ENCODE data around the gene BRIP1. TPM values are rescaled to one million over a fixed set of nuclear protein-coding genes. Genes with fewer than 3 reads are reported as not detected.
"Not testable (repeated sequence)": the region's sequence is repeated elsewhere in the genome, so short reads cannot be mapped to it uniquely, and the experiment has no call there.

BRIP1 gene
- polyA plus RNA-seq, 2 of the 4 experiments (the other 2 are of a cell fraction) = 8.0 to 11.5 TPM

- DNase-seq (ENCODE audit: low read depth in 1 of 2, low spot score in 1 of 2) = peak in 1 of 2 experiments; percentile 15
Observed at GRCh38 chr17:61885865-61886264, 22.5 kb upstream of the BRIP1 start.

DNA sequence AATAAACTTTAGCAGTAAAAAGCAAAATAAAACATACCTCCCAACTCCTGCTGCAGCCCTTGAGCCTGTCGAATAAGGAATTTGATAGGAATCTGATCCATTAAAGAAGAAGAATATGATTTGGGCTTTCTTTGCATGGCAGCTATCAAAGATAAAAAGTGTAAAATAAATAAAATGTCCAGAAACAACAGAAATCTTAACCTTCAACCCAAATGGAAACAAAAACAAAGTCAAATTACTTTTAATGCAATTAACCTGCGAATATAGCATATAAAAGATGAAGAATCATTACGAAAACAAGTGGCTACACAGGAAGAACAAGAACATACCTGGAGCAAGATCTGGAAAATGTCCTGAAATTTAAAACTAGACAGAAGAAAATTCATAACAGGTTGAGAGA, 21.5 kb upstream of the BRIP1 start:
- TF ChIP-seq CBX2 (IDR thresholded peaks at IDR 0.05; ENCODE audit: borderline replicate concordance, low read depth) (no peak), PHF8 (IDR thresholded peaks at IDR 0.05; ENCODE audit: borderline replicate concordance, low read depth) (no peak), ZFP36 (IDR thresholded peaks at IDR 0.05; ENCODE audit: borderline replicate concordance, partially characterized antibody) (no peak), CEBPB (IDR thresholded peaks at IDR 0.05) (no peak), CHD2 (IDR thresholded peaks at IDR 0.05; ENCODE audit: low read length, partially characterized antibody) (no peak), FOSB (CRISPR knock-in tag; IDR thresholded peaks at IDR 0.05) (no peak), ATOH8 (CRISPR knock-in tag; IDR thresholded peaks at IDR 0.05; ENCODE audit: low read depth) (no peak), HES2 (IDR thresholded peaks at IDR 0.05) (no peak)
- no peaks in the 10 kb centered on the region for H3K4me1 ChIP-seq
- ChIA-PET POLR2A (no interaction called here), CTCF (interaction anchor here (0.6 to 1.1 kb wide), 2 partner anchors 224 to 883 kb away, joined by 3 read pairs; no protein-coding TSS in a partner anchor)
- H3K9me3 ChIP-seq = no peaks in the 10 kb centered on the region
- H3K4me3 ChIP-seq = no peak overlapping the region
- no peak for FAIRE-seq
- no peak overlapping the region for H3K27ac ChIP-seq
- no peak for DNase-seq (ENCODE audit: low read depth in 1 of 2, low spot score in 1 of 2)
- H3K4me2 ChIP-seq = no peak overlapping the region
- ATAC-seq = no peak
- WGBS (ENCODE audit: missing lambda C conversion rate) = 89% methylated on average over 3 of the region's 3 CpGs

More at GRCh38 chr17:61885865-61886264, 22.5 kb upstream of the BRIP1 start:
- FAIRE-seq, H3K9me3 ChIP-seq, POLR2A ChIA-PET, H3K4me3 ChIP-seq, H3K4me1 ChIP-seq, H3K27ac ChIP-seq, H3K4me2 ChIP-seq: not testable (repeated sequence)
- CTCF ChIA-PET = interaction anchor here (0.7 to 1.2 kb wide), 3 partner anchors 9 to 223 kb away, joined by 3 read pairs; no protein-coding TSS in a partner anchor
- TF ChIP-seq FOSL2 (IDR thresholded peaks at IDR 0.05) (0 out of 2 replicates have a peak, but pooled peaks have one; percentile 14), FOSL2 (CRISPR knock-in tag; IDR thresholded peaks at IDR 0.05) (peak; percentile 30; the same call in 1 of the 2 replicates)
- ATAC-seq = peak in 1 of 2 experiments; percentile 46; a peak in 1 of 6 replicates
- 95% methylated on average over 8 of the region's 8 CpGs for WGBS (ENCODE audit: missing lambda C conversion rate)

DNA sequence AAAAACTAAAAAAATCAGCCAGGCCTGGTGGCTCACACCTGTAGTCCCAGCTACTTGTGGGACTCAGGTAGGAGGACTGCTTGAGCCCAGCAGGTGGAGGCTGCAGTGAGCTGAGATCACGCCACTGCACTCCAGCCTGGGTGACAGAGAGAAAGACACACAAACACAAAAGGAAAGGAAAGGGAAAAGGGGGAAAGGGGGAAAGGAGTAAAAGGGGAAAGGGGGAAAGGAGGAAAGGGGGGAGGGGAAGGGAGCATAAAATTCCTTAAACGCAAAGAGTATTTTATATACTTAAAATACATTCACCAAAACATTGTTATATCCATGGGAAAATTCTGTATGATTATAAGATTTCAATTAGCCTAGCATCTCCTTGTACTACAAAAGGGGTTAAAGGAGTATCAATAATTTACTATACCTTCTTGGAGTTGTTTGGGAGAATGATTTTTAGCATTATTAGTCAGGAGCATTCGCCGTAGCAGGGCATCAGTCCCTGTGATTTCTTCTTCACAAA, 17.3 kb upstream of the BRIP1 start:
- no peaks in the 10 kb centered on the region for H3K9me3 ChIP-seq
- no peak for DNase-seq (ENCODE audit: low read depth in 1 of 2, low spot score in 1 of 2)
- WGBS (ENCODE audit: missing lambda C conversion rate) = 99% methylated on average over 4 of the region's 4 CpGs
- no peak overlapping the region for H3K4me2 ChIP-seq
- no peak for TF ChIP-seq HEYL (CRISPR knock-in tag; IDR thresholded peaks at IDR 0.05)
- no peak for TF ChIP-seq RARB (CRISPR knock-in tag; IDR thresholded peaks at IDR 0.05)
- TF ChIP-seq RFX5 (IDR thresholded peaks at IDR 0.05) = no peak
- no peak for TF ChIP-seq PHF8 (IDR thresholded peaks at IDR 0.05; ENCODE audit: borderline replicate concordance, low read depth)
- TF ChIP-seq, protein P1, sequence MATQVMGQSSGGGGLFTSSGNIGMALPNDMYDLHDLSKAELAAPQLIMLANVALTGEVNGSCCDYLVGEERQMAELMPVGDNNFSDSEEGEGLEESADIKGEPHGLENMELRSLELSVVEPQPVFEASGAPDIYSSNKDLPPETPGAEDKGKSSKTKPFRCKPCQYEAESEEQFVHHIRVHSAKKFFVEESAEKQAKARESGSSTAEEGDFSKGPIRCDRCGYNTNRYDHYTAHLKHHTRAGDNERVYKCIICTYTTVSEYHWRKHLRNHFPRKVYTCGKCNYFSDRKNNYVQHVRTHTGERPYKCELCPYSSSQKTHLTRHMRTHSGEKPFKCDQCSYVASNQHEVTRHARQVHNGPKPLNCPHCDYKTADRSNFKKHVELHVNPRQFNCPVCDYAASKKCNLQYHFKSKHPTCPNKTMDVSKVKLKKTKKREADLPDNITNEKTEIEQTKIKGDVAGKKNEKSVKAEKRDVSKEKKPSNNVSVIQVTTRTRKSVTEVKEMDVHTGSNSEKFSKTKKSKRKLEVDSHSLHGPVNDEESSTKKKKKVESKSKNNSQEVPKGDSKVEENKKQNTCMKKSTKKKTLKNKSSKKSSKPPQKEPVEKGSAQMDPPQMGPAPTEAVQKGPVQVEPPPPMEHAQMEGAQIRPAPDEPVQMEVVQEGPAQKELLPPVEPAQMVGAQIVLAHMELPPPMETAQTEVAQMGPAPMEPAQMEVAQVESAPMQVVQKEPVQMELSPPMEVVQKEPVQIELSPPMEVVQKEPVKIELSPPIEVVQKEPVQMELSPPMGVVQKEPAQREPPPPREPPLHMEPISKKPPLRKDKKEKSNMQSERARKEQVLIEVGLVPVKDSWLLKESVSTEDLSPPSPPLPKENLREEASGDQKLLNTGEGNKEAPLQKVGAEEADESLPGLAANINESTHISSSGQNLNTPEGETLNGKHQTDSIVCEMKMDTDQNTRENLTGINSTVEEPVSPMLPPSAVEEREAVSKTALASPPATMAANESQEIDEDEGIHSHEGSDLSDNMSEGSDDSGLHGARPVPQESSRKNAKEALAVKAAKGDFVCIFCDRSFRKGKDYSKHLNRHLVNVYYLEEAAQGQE (IDR thresholded peaks at IDR 0.05) = no peak
- TF ChIP-seq RNF2 (IDR thresholded peaks at IDR 0.05; ENCODE audit: borderline replicate concordance, low read depth) = no peak
- TF ChIP-seq, protein P2, sequence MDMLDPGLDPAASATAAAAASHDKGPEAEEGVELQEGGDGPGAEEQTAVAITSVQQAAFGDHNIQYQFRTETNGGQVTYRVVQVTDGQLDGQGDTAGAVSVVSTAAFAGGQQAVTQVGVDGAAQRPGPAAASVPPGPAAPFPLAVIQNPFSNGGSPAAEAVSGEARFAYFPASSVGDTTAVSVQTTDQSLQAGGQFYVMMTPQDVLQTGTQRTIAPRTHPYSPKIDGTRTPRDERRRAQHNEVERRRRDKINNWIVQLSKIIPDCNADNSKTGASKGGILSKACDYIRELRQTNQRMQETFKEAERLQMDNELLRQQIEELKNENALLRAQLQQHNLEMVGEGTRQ (IDR thresholded peaks at IDR 0.05) = no peak
- no peak for TF ChIP-seq KDM1A (IDR thresholded peaks at IDR 0.05; ENCODE audit: low read depth)
- no peak for TF ChIP-seq CHD2 (IDR thresholded peaks at IDR 0.05; ENCODE audit: low read length, partially characterized antibody)
- no peak for TF ChIP-seq SMC3 (IDR thresholded peaks at IDR 0.05)
- TF ChIP-seq CHD4 (IDR thresholded peaks at IDR 0.05; ENCODE audit: borderline replicate concordance) = no peak
- TF ChIP-seq FOSL2 (IDR thresholded peaks at IDR 0.05) = no peak
- TF ChIP-seq FOSL2 (CRISPR knock-in tag; IDR thresholded peaks at IDR 0.05) = no peak
- TF ChIP-seq HOXA7 (CRISPR knock-in tag; IDR thresholded peaks at IDR 0.05) = no peak
- no peak for TF ChIP-seq MYC (IDR thresholded peaks at IDR 0.05; ENCODE audit: borderline replicate concordance, low read length)
- no peak for TF ChIP-seq HDAC2 (IDR thresholded peaks at IDR 0.05)
- no peak for TF ChIP-seq E2F6 (IDR thresholded peaks at IDR 0.05; ENCODE audit: borderline replicate concordance, low read depth)
- no peak for TF ChIP-seq NR3C1 (IDR thresholded peaks at IDR 0.05)
- no peak for TF ChIP-seq FOXS1 (CRISPR knock-in tag; IDR thresholded peaks at IDR 0.05)
- no peak for TF ChIP-seq POLR2A (IDR thresholded peaks at IDR 0.05; ENCODE audit: low read length)
- TF ChIP-seq ZFP36 (IDR thresholded peaks at IDR 0.05; ENCODE audit: borderline replicate concordance, partially characterized antibody) = no peak
- no peak overlapping the region for H3K4me3 ChIP-seq
- ChIA-PET CTCF (interaction anchor here (0.6 kb wide), 1 partner anchor 152 kb away, joined by 3 read pairs; no protein-coding TSS in a partner anchor), POLR2A (no interaction called here)
- no peaks in the 10 kb centered on the region for H3K4me1 ChIP-seq
- no peak for FAIRE-seq
- H3K27ac ChIP-seq = no peak overlapping the region
- ATAC-seq = no peak
